Activated T-helper 1 cell treated with anti-CD3 and anti-CD28 coated beads, Interleukin-2, amount 50 U/mL, for 16 hours (primary cell): ENCODE results near the gene SLX4IP.
A peak's percentile ranks its signal among the peaks of the same experiment; 100 is the strongest.

Source experiments
- DNase-seq, 2 donors: peaks; one replicate each; pipeline ENCODE4 v3.0.0-alpha.2; 2020; ENCODE audit warnings: low read depth in 1 of 2, low spot score in 1 of 2

The SLX4IP gene

DNA sequence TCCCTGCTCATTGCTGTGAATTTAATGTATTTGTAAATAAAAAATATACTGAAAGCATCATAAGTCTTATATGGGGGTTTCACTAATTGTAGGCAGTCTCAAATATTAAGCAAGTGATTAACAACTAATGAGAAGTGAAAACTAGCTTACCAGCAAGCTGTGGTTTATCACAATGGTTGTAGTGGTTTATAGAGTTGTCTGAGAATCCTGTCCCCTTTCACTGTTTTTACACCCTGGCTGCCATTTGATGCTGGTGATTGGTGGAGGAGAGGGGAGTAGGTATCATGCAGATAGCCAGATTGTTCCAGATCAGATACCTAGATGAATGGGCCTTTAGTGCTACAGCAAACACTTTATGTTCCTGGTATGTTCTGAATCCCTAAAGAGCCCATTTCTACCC lies 7.1 kb upstream of the SLX4IP start:
- DNase-seq = no peak

DNA sequence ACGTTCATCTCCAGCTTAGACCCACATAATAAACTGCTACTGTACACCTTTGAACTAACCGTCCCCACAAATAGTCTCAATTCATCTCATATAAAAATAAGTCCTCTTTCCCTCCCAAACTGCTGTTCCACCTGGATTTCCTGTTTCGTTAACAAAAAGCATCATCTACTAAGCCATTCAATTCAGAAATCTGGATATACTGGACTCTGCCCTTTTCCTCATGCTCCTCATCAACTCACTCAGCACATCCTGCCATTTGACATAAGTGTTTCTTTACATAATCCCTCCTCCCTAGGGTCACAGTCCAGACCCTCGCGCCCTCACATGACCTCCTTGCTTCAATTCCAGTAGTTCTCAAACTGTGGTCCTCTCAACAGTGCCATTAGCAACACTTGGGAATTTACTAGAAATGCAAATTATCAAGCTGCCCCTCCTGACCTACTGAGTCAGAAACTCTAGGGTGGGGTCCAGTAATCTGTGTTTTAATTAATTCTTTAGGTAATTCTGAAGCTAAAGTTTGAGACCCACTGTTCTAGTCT lies 5.6 kb upstream of the SLX4IP start:
- no peak for DNase-seq

DNA sequence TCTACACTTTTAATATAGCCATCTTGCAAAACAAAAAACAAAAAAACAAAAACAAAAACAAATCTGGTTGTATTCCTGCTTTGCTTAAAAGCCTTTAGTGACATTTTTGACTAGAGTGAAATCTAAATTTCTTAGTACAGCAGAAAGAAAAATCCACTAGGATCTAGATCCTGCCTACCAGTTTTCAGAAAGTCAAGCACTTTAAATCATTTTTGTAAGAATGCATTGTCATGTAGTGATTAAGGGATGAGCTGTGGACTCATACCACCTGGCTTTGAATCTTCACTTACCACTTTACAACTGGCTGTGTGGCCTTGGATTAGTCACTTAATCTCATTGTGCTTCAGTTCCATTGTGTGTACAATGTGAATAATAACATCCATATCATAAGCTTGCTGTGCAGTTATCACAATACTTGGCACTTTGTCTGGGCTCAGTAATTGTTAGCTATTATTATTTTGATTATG lies 5.1 kb upstream of the SLX4IP start:
- no peak for DNase-seq

DNA sequence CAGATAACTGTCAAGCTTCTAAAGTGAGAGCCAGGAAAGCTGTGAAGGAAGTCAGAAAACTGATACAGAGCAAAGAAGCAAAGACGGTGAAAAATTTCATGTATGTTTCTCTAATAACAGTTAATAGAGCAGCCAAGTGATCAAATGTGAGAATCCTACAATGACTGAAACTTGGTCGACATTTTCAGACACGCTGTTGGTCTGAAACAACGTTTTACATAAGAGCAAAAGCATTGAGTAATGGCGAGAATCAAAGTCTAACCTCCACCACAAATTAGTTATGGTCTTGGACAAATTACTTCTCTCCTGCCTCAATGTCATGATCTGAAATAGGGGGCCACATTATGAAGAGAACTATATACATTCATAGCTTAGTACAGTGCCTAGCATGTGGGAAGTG lies 4.4 kb upstream of the SLX4IP start:
- DNase-seq = no peak

DNA sequence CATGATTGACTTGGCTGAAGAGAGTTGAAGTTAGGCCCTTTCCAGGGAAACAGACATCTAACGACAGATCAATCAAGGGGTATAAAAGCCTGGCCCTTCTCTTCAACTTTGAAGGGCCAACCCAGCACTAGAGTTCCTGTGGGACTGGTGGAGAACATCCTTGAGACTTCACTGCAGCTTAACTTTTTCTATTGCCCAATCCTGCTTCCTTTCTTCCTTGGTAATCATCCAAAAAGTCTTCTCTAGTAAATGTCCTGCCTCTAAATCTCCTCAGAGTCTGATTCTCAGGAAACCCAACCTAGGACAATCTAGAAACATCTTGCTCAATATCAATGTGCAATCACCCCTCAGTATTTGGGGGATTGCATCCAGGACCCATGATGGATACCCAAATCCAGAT lies 3.0 kb upstream of the SLX4IP start:
- DNase-seq = no peak

DNA sequence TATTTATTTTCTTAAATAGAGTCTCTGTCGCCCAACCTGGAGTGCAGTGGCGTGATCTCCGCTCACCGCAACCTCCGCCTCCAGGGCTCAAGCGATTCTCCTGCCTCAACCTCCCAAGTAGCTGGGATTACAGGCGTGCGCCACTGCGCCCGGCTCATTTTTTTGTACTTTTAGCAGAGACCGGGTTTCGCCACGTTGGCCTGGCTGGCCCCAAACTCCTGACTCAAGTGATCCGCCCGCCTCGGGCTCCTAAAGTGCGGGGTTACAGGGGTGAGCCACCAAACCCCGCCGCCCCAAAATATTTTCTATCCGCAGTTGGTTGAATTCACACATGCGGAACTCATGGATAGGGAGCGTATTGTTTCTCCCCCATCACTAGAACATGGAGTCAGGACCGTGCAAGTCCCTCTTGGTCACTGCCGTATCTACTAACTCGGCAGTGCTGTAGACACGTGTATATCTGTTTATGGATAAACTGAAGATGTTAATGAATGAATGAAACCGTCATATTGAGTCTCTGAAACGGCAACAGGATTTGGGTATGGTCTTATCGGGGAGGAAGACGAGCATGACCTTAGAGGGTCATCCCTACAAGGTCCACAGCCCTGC lies 2.0 kb upstream of the SLX4IP start:
- DNase-seq = no peak

DNA sequence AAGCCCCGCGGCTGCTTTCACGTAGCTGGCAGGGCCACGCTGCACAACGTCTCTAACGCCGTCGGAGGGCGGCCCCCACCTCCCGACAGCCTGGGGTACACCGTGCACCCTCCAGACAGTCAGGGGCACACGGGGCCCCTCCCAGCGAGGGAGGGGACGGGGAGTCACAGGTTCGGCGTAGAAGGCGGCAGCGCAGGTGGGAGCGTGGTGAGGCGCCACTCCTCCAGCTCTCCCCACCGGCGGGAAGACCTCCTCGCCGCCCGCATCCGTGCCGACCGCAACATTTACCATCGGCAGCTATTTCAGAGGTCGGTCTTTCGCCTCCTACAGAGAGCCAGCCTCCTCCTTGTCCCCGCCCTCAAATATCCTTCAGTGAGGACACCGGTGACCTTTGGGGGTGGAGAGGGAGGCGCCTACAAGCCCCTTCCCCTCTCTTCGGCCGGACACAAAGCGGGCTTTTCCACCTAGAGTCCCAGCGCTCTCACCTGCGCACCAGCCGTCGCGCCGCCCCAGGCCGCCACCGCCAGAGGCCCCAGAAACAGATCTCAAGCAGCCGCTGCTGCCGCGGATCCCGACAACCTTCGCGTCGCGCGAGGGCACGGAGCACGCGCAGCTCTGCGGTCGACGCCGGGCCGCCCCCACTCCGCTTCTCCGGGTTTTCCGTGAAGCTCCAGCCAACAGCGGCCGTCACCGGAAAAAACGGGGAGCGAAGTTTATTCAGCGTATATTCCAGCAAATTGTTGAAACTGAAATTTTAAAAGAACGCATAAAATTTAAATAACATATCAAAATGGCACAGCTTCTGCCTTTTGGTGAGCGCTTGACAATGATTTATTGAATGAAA lies 1.3 kb upstream of the SLX4IP start, which contains the start of gene MKKS:
Gene MKKS (minus strand): TSS at position 600 of the 844 bp plus-strand sequence. CDS start 20,708 bp downstream, outside the sequence.
- DNase-seq = peak; percentile 68 to 84

DNA sequence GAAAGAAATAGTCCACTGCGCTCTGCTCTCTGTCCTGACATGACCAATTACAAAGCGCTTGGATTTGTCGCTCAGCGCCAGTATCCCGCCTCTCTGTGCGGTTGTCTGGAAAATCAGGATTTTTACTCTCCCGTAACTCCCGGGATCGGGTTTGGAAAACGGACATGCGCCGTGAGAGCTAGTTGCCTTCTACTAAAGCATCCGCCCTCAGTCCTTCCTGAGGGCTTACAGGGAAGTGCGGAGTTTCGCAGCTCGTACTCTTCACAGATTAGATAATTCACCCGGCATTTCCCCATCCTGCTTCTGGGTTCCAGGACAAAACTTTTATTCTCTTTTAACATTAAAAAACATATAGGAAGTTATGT lies 656 bp upstream of the SLX4IP start:
- peak; percentile 41 to 63 for DNase-seq

DNA sequence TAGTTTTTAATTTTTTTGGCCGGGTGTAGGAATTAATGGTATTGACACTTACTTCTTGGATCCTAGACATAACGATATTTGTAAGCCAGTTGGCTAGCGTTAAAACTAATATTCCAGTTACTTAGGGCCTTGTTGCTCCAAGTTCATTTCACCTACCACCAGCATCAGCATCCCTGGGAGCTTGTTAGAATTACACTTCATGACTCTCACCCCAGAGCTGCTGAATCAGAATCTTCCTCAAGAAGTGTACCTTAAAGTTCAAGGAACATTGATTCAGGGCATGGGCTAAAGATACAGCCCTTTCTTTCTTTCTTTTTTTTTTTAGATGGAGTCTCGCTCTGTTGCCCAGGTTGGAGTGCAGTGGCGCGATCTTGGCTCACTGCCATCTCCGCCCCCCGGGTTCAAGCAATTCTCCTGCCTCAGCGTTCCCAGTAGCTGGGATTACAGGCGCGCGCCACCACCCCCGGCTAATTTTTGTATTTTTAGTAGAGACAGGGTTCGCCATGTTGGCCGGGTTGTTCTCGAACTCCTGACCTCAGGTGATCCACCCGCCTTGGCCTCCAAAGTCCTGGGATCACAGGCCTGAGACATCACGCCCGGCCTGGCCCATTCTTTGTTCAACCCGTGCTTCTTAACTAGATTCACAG lies 1.1 kb downstream of the SLX4IP start:
- no peak for DNase-seq

DNA sequence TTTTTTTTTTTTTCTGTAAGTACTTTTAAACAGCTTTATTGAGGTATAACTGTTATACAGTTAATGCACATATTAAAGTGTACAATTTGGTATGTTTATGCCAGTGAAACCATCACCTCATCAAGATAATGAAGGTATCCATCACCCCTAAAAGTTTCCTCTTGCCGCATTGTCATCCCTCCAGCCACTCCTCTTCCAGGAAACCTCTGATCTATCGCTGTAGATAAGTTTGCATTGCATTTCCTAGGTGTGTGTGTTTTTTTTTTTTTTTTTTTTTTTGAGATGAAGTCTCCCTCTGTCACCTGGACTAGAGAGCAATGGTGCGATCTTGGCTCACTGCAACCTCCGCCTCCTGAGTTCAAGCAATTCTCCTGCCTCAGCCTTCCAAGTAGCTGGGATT lies 3.1 kb downstream of the SLX4IP start:
- no peak for DNase-seq

DNA sequence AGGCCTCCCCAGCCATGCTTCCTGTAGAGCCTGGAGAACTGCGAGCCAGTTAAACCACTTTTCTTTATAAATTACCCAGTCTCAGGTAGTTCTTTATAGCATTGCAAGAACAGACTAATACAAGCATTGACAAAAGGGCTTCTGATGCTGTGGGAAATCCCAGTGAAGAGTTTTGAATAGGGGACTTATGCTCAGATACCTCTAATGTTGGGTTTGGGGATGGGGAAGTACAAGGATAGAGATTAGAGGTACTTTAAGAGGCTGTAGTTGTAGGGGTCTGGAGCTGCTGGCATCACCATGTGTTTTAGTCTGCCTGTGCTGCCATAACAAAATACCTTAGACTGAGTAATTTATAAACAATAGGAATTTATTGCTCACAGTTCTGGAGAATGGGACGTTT lies 8.8 kb downstream of the SLX4IP start:
- no peak for DNase-seq

DNA sequence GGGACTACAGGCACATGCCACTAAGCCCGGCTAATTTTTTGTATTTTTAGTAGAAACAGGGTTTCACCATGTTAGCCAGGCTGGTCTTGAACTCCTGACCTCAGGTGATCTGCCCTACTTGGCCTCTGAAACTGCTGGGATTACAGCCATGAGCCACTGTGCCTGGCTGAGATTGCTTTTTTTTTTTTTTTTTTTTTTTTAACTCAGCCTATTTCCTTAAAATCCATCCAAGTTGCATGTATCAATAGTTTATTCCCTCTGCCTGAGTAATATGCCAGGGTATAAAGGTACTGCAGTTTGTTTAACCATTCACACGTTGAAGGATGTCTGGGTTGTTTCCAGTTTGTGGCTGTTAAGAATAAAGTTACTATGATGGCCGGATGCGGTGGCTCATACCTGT lies 10.7 kb downstream of the SLX4IP start:
- no peak for DNase-seq

DNA sequence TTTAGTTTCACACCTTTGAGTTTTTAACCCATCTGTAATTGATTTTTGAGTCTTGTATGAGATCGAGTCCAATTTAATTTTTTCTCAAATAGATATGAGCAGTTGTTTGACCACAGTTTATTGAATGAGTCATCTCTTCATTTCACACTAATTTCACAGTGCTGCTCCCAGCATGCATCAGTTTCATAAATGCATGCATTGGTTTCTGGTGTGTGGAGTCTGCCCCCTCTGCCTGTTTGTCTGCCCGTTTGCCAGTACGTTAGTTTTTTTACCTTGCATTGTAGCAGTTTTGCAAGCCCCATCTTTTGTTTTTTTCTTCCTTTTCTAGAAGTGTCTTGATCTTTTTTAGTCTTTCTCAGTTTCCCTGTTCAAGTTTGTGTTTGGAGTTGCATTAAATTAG lies 11.9 kb downstream of the SLX4IP start:
- DNase-seq = peak in 1 of 2 donors; percentile 23

DNA sequence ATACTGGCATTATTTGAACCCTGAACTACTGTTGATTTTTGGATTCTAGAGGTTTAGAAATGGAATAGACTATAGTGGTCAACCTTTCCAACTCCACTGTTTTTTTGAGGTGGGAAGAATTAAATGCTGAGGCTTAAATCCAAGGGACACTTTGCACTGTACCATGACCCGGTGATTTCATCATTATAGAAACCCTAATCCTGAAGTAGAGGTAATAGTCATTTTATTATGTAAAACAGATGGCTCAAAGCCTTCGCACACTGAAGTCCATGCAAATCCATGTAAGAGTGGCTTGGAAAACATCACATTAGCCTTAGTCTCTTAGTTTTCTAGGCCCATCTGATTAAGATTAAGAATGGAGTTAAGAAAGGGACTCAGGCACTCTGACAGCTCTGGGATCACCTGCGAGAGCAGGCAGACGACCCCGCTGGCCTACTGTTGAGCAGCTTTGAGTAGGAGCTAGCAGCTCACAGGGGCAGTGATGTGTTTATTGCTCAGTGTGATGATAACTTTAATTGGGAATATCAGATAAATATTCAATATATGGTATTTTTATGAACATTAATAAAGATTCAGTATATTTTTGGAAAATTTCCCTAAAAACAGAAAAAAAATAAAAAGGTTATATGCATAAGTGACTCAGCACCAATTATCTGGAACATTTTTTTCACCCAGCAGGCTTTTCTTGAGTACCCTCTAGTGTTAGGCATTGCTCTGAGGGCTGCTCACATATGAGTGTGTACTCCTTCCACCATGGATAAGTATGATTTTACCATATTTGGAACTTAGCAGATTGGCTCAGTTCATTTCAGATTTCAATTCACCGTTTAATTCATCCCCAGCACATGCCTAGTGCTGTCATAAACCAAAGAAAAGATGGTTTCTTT lies 13.4 kb downstream of the SLX4IP start:
- no peak for DNase-seq

DNA sequence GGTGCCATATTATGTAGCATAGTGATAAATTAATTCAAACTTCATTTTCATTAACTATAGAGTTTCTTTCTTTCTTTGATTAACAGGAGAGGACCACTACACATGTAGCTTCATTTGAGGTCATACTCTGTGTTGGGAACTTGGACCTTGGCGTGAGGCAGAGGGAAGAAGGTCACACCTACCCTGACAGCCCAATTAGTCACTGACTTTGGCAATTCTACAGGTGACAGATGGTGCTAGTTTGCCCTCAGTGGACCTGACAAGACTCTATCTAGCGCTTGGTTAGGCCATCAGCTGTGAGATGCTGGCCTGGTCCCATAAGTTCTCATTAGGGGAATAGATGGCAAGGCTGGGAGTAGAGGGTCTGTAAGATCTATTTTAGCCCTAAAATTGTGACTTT lies 14.2 kb downstream of the SLX4IP start:
- DNase-seq = no peak

DNA sequence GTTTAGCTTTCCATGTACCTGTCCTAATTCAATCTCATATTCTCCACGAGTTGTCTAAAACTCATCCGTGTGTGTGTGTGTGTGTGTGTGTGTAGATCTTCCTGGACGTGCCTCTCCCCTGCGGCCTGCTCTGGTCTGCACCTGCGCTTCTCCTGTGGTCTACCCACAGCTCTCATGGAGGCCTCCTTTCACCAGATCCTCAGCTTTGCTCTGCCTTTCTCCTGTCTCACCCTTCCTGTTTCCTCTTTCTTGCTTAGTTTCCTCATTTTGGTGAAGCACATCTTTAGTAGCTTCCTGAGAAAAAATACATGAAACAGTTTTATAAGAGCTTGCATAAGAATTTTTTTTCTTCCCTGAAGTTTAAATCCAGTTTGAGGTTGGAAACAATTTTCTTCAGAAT lies 18.1 kb downstream of the SLX4IP start:
- no peak for DNase-seq

DNA sequence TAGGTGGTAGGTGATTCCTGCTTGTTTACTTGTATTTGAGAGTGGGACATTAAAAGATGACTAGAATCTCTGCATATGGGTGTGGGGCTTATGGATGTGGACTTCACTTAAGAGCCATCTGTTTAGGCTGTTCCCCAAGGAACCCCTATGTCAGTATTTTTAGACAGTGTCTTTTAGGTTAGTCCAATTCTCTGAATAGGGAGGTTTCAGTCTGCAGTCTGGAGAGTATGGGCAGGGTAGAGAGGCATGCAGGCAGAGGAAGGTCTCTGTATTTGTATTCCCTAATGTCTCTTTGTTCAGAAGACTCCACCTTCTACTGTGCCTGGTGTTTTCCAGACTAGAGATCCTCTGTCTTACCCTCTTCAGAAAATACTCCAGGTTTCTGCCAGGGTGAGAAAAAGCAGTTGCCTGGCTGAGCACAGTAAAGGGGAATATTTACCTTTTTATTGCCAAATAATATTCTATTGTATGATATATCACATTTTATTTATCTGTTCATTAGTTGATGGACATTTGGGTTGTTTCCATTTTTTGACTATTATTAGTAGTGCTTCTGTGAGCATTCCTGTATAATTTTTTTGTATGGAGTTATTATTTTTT lies 19.1 kb downstream of the SLX4IP start:
- DNase-seq = no peak

DNA sequence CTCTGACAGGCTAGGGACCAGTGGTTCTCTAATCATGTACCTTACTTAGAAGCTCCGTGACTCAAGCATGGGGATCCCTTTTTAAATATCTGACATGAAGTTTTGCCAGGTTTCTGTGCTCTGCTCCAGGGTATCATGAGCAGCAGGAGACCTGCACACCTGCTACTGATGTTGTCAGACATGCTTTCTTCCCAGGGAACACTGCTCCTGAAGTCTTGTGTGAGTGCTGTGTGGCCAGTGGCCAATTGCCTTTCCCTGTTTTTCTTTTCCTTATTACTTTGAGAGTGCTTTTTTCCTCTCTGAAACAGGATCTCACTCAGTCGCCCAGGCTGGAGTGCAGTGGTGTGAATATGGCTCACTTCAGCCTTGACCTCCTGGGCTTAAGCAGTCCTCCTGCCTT lies 26.4 kb downstream of the SLX4IP start:
- no peak for DNase-seq

DNA sequence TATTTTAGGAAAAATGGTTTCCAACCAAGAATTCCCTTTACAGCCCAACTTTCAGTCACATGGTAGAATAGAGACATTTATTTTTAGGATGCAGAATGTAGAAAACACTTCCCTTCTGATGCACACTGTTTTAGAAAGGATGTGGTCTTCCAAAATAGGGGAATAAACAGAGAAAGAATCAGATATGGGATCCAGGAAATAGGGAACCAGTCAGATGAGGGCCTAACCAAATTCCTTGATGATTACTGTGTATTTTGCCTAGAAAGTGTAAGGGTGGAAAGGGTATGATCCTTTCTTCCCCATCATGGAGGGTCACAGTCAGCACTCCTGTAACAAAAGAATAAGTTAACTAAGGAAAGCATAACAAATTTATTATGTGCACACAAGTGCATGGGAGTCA lies 27.4 kb downstream of the SLX4IP start:
- DNase-seq = no peak

DNA sequence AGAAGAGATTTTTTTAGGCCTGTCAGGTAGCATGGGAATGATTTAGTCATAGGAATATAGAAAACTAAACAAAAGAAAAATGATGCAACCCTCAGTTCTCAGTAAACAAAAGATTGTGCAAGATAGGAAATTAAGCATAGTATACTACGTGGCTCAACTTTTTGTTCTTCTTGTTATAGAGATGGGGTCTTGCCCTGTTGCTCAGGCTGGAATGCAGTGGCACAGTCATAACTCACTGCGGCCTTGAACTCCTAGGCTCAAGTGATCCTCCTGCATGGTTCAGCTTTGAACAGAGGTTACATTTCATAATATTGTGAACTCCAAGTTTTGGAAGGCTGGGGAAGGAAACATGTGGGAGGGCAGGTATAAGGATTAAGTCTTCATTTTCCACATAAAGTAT lies 28.5 kb downstream of the SLX4IP start:
- no peak for DNase-seq

DNA sequence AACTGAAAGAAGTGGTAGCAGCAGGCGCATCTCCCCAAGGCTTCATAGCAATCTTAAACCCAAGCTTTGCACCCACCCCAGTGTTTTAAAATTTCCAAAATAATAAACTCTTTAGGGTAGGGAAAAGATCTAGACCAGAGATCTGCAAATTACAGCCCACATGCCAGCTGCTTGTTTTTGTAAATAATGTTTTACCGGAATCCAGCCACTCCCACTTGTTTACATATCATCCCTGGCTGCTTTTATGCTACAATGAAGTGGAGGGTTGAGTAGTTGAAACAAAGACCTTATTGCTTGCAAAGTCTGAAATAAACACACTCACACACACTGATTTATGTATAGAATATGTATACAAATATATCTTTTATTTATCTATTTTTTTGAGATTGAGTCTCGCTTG lies 30.0 kb downstream of the SLX4IP start:
- no peak for DNase-seq
